Measurements from ENCODE around the gene SCT.

GRCh38 chr11:612961-613300 lies 14.1 kb downstream of the SCT start:
- TF ChIP-seq CTCF (conservative IDR thresholded peaks at IDR 0.05 in 1 of 2, IDR thresholded peaks at IDR 0.05 in 1 of 2; ENCODE audit: low read depth in 1 of 2, low read length in 2 of 2) (no peak), EZH2 (IDR thresholded peaks at IDR 0.05; ENCODE audit: low read length, missing control alignments) (no peak)

All from fibroblast of lung (primary cell).